ENCODE measurements around the gene DCC.

DCC gene

GRCh38 chr18:52431683-52432082, 91.7 kb downstream of the DCC start:
- no peak for DNase-seq

GRCh38 chr18:52433797-52434196, 93.8 kb downstream of the DCC start:
- no peak for DNase-seq

GRCh38 chr18:52435301-52435700, 95.3 kb downstream of the DCC start:
- DNase-seq: no peak

- no peak for DNase-seq
Measured at GRCh38 chr18:52437161-52437560, 97.2 kb downstream of the DCC start.

DNA sequence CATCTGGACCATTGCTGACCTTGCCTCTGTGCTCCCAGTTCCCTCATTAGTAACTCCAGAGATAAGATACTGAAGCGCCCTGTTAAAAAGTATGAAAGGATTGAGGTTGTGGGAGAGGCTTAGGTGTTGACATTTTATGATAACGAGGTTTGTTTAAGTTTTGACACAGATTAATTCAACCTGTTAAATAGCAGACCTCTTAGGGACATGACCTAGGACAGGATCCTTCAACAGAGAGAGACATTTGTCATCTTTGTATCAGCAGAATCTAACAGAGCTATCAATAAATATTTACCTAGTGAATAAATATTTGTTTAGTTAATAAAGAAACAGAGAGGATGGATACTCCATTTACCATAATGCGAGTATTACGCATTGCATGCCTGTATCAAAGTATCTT, 99.5 kb downstream of the DCC start:
- DNase-seq: no peak

GRCh38 chr18:52441794-52442193, 101.8 kb downstream of the DCC start:
- DNase-seq: no peak

GRCh38 chr18:52442686-52443085, 102.7 kb downstream of the DCC start:
- no peak for DNase-seq

DNA sequence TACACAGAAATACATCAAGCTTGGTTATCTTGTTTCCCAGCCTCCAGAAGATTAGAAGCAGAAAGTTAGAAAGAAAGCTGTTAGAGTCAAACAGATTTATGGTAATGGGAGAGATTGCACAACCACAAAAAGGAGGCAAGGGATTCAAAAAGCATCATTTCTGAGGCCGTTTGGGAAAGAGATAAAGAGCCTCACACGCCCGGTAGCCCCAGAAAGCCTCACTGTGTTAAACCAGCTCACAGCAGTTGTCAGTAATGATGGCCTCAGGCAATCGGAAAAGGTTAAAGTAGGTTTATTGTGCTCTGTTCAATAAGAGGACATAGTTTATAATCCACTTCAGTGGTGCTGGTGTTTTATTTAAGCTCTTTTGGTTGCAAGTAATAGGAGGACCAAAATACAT, 111.3 kb downstream of the DCC start:
- DNase-seq: no peak

- no peak for DNase-seq
Measured at GRCh38 chr18:52451851-52452250, 111.9 kb downstream of the DCC start.

DNA sequence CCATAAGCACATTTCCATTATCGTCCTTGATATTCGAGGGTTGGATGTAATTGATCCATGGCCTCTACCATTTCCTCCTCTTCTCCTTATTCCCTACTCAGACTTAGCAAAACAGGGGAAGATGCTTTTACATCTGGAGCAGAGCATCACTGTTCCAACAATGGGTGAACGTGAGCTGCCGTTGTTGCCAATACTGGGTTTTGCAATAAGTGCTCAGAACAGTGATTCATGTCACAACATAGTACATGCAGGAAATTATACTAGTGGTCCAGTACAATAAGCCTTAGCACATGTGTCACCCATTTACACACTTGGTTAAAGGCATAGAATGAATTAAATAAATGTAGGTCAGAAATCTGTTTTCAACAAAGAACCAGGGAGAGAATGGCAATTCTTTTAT, 112.4 kb downstream of the DCC start:
- no peak for DNase-seq

DNA sequence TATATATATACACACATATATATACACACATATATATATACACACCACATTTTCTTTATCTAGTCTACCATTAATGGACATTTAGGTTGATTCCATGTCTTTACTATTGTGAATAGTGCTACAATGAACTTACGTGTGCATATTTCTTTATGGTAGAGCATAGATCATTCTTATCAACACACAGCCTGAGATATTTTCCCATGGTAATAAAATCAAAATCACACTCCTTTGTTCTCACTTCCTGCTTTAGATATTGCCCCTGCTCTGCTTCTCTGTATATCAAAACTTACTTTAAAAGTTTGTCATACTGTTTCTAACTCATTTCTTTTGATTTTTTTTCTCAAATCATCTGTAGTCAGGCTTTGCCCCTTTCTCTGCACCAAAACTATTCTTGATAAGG, 119.9 kb downstream of the DCC start:
- no peak for DNase-seq

- no peak for DNase-seq
Measured at GRCh38 chr18:52462853-52463252, 122.9 kb downstream of the DCC start.

GRCh38 chr18:52465391-52465790, 125.4 kb downstream of the DCC start:
- DNase-seq: no peak

GRCh38 chr18:52468496-52468895, 128.5 kb downstream of the DCC start:
- DNase-seq: no peak

DNA sequence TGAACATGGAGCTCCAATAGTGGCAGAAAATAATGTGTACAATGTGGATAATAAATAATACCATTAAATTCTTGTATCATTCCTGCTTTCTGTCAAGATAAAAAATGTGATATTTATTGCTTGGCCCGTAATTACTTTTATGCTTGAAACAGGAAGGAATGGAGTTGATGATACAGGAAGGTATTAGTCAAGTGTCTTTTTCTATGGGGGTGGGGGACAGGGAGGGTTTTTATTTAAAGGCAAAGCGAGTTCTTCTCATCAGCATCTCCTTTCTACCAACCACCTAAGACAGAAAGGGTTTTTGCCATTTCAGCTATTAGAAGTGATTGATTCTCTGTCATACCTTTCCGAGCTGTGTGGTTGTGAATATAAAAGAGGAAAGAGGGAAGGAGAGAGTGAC, 135.3 kb downstream of the DCC start:
- DNase-seq: no peak

GRCh38 chr18:52481116-52481515, 141.1 kb downstream of the DCC start:
- no peak for DNase-seq

DNA sequence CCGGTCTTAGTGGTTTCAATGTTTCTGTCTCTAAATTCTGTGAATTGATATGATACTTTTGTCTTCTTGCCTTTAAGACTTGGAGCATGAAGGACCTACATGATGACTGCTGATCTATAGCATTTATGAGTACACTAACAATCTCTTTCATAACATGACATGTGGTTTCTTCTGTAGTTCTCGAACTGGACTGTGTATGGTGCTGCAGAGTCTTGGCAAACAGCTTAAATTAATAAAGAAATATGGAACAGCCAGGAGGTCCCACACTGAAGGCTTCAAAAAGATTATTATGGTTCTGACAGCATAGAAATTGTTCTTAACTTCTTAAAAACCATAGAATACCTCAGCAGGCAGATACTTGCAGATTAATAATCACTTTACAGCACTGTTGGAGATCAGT, 145.0 kb downstream of the DCC start:
- DNase-seq: no peak

- no peak for DNase-seq
Measured at GRCh38 chr18:52486052-52486451, 146.1 kb downstream of the DCC start.

DNA sequence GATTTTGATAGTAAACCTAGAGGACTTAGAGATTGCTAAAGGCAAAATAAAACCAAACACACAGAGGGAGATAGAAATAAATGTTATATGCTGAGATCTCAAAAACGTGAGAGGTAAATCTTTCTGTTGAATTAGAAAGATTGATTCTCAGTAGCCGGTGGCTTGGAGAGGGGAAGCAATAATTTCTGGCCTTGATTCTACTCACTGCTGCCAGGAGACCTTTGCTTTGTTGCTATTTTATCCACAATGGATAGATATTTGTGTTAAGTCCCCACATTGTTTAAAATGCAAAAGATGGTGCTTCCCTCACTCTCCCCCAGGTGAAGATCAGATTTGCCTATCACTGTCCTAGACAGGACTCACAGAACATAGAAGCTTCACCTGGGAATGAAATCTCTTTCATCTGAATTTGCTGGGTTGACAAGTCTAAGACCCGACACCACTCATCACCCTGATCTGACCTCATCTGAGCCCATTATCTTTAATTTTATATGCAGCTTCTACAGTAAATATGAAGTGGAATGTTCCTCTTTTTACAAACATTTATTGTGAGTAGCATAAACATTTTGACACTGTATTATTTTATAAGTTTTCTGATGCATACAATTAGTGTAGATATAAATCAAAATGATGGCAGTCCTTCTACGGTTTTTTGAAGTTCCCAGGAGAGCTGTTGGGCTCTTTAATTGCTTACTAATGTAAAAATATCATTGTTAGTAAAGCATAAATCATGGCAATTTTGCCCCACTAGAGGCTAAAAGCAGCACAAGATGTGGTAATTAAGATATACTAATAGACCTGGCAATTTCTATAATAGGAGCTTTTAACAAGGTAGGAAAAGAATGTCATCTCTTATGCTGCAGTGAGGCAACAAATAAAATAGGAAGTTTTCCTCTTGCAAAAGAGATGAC, 149.7 kb downstream of the DCC start:
- DNase-seq: no peak

DNA sequence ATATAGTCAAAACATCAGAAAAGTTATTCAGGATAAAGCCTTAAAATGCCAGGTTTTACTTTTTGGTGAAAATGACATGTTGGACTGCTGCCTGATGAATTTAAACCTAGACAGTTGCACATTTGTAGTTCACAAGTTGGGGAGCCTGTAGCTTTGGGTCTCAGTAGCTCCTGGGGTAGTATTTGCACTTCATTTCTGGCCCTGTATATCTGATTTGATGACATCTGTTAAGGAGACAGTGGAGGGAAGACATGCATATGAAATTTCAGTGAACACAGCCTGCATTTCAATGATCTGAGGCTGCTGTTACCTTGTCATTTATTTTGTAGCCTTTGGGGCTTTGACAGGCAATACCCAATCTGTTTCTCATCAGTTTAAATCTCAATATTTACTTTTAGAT, 156.4 kb downstream of the DCC start:
- no peak for DNase-seq

DNA sequence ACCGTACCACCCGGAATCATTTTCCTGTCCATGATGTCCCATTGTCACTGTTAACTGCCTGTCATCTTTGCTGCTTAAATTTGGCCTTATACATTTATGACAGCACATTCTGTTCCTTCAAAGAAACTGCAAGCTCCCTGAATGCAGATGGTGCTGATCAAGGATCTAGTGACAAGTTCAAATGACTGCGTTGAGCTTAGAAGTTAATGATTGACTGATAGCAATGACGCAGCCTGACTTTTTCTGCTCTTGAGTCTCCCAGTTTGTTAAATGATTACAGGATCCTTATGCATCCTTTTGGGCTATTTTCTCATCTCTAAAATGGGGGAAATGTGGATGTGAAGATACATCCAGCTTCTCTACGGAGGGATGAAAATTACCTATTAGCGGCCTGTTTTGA, 159.0 kb downstream of the DCC start:
- DNase-seq: no peak

GRCh38 chr18:52499644-52500043, 159.6 kb downstream of the DCC start:
- no peak for DNase-seq

DNA sequence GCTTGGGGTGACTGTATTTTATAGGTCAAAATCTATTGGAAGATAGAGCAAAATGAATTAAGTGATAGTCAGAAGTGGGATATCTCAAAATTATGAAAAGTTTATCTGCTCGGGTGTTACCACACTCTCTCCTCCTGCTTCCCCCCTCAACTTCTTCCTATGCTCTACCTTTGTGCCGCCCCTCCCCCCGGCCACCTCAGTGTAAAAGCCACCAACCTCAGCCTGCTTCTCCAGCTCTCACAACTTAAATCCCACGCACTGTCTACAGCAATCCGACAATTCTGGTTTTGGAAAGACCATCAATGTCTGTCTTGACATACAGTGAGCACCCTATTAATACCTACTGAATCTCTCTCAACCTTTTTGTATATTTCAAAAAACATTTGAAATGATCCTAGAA, 164.6 kb downstream of the DCC start:
- DNase-seq: no peak

DNA sequence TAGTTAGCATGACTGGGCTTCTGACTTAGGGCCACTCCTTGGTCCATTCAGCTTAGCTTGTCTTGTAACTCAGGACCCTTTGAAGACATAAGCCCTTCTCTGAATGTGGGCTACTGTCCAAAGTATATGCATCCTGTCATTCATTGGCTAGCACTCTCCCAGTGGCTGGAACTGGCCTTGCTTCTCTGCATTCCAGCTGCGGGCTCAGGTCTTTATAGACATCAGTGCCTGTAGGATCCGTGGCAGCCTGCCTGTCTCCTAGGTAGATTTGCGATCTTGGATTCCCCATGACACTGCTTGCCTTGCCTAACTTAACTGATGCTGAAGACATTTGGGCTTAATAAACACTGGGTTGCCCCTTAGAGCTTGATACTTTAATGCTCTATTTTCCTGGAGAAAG, 170.1 kb downstream of the DCC start:
- no peak for DNase-seq

DNA sequence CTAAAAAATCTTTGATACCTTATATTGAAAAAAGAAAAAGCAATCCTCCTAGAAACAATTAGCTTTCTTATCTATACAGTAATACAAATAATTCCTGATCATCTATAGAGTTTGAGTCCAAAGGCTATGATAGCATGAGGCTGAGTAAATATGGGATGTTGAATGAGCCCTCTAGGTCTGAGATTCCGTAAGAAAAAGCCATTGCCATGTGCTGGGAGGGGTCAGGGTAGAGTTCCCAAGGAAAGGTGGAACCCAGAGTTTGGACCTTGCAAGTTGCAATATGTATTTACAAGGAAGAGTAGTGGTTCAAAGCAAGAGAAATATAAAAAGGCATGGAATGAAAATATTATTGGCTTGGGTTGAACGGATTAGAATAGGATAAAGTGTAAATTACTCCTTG, 178.1 kb downstream of the DCC start:
- DNase-seq: no peak

Data from GOT3 (cell line).